K562 (cell line): ENCODE results near the gene PRR19. TPM values are rescaled to one million over a fixed set of nuclear protein-coding genes. Genes with fewer than 3 reads are reported as not detected.
A peak's percentile ranks its signal among the peaks of the same experiment; 100 is the strongest.

ENCODE experiments used
- ATF7 ChIP-seq: fragments of 450-650 bp; IDR thresholded peaks from 2 replicates; pipeline ENCODE4 v1.7.1; 2014; ENCODE audit warnings: mild to moderate bottlenecking, moderate library complexity
- CBX2 ChIP-seq: fragments of 200-600 bp; sonication (generic); IDR thresholded peaks from one replicate; pipeline ENCODE4 v1.6.1; 2012; ENCODE audit warnings: mild to moderate bottlenecking, low read length, inconsistent platforms; ENCODE audit not compliant: insufficient read depth, poor library complexity, severe bottlenecking
- MBD2 ChIP-seq: sonication (generic); IDR thresholded peaks from 2 replicates; pipeline ENCODE4 v1.6.1; 2016; ENCODE audit warnings: low read depth, borderline replicate concordance
- MCM5 ChIP-seq: fragments of 450-650 bp; IDR thresholded peaks from 2 replicates; pipeline ENCODE4 v1.6.1; 2016; ENCODE audit warnings: low read depth
- MTF1 ChIP-seq: fragments of 250-450 bp; sonication (Bioruptor Pico); IDR thresholded peaks from 2 replicates; pipeline ENCODE4 v1.9.0; 2021; ENCODE audit warnings: moderate library complexity, mild to moderate bottlenecking, inconsistent platforms, borderline replicate concordance
- NFE2L1 ChIP-seq: fragments of 450-650 bp; IDR thresholded peaks from 2 replicates; pipeline ENCODE4 v1.6.1; 2016; ENCODE audit warnings: missing genetic modification characterization, low read depth, mild to moderate bottlenecking, missing compliant biosample characterization, moderate library complexity, borderline replicate concordance
- OTX1 ChIP-seq: fragments of 450-650 bp; formaldehyde crosslinking; IDR thresholded peaks from 2 replicates; pipeline ENCODE4 v1.4.0; 2022; ENCODE audit warnings: mild to moderate bottlenecking
- PHTF2 ChIP-seq: fragments of 250-450 bp; sonication (Bioruptor Pico); IDR thresholded peaks from 2 replicates; pipeline ENCODE4 v1.5.0; 2021; ENCODE audit warnings: mild to moderate bottlenecking
- RUNX1 ChIP-seq: sonication (generic); IDR thresholded peaks from 2 replicates; pipeline ENCODE4 v1.6.1; 2016; ENCODE audit warnings: antibody characterized with exemption, low read depth
- SMARCA5 ChIP-seq: fragments of 450-650 bp; IDR thresholded peaks from 2 replicates; pipeline ENCODE4 v1.6.1; 2016
- STAG1 ChIP-seq: sonication (generic); formaldehyde crosslinking; IDR thresholded peaks from 2 replicates; pipeline ENCODE4 v1.5.0; 2020; ENCODE audit warnings: missing genetic modification reagents, borderline replicate concordance
- ZNF436 ChIP-seq: fragments of 250-450, 450-650 bp; sonication (Bioruptor Pico); formaldehyde crosslinking; IDR thresholded peaks from 2 replicates; pipeline ENCODE4 v1.7.0; 2020; ENCODE audit warnings: mild to moderate bottlenecking
- ZZZ3 ChIP-seq: fragments of 450-650 bp; IDR thresholded peaks from 2 replicates; pipeline ENCODE4 v1.6.1; 2016; ENCODE audit warnings: antibody characterized with exemption, mild to moderate bottlenecking, moderate library complexity
- polyA plus RNA-seq, 8 experiments: library from polyadenylated mRNA; depleted of rRNA in 4 of 8; stranded (reverse) in 5 of 8; unstranded in 3 of 8; fragments of >200 nt; fragmentation: Nextera tagmentation in 2 of 8; fragmentation: Illumina TruSeq in 1 of 8; extraction: Ambion mirVana in 2 of 8; extraction: Trizol in 1 of 8; gene quantifications; 2 replicates each; pipeline versions ENCODE4 v1.2.1 to v1.2.3, GENCODE V29; 2011 to 2014; ENCODE audit warnings: inconsistent platforms in 1 of 8, missing spikeins in 1 of 8
- total RNA-seq, 7 experiments: library from RNA; depleted of rRNA in 6 of 7; stranded (reverse); fragments of >200 nt in 6 of 7; fragmentation: Illumina TruSeq in 2 of 7; extraction: Trizol in 2 of 7; gene quantifications; 2 replicates each; pipeline versions ENCODE4 v1.2.1 to v1.2.3, GENCODE V29; 2011 to 2021; ENCODE audit warnings: low replicate concordance in 1 of 7
- TF ChIP-seq, protein P1 (sequence below), 2 experiments: fragments of 450-650 bp; formaldehyde crosslinking in 1 of 2; IDR thresholded peaks; 2 replicates each; pipeline versions ENCODE4 v1.4.0 to v1.6.1; 2014 to 2020; ENCODE audit warnings: mild to moderate bottlenecking in 2 of 2, borderline replicate concordance in 1 of 2, low read depth in 1 of 2
- TF ChIP-seq, protein P2 (sequence below): fragments of 250-450 bp; sonication (Bioruptor Pico); IDR thresholded peaks from 2 replicates; pipeline ENCODE4 v1.5.0; 2022; ENCODE audit warnings: mild to moderate bottlenecking

PRR19 gene
- total and polyA plus RNA-seq, 9 of the 15 experiments (the other 6 are each of a cell fraction or from before 2014, with no cell fraction given) = 0.10 to 1.6 (median 0.54) TPM

DNA sequence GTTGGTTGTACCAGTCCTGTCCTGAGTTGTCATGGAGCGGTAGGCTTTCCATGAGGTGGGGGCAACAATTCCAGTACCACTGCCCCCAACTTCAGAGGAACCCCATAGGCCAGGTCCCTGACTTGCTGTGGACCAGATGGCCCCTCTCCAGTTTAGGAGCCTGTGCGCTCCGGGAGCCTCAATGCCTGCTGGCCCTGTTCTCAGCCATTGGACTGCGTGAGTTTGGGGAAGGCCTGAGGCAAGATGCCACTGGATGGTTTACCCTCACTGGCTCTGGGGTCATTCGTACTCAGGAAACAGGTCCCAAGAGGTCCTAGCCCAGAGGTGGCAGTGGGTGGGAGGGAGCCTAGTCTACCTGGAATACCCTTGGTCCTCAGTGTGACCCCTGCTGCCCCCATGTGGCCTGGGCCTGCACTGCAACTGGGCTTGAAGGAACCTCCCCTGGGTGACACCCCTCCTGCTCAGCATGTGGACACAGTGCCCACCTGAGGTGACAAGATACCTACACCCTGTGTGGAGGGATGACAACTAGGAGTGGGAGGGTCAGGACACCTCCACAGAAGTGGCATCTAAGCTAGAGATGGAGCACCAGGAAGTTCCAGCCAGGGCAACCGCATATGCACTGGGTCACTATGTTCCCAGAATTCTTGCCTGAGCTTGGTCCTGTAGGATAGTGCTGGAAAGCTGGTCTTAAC, 6.0 kb upstream of the PRR19 start (continued):
- TF ChIP-seq, protein P1, sequence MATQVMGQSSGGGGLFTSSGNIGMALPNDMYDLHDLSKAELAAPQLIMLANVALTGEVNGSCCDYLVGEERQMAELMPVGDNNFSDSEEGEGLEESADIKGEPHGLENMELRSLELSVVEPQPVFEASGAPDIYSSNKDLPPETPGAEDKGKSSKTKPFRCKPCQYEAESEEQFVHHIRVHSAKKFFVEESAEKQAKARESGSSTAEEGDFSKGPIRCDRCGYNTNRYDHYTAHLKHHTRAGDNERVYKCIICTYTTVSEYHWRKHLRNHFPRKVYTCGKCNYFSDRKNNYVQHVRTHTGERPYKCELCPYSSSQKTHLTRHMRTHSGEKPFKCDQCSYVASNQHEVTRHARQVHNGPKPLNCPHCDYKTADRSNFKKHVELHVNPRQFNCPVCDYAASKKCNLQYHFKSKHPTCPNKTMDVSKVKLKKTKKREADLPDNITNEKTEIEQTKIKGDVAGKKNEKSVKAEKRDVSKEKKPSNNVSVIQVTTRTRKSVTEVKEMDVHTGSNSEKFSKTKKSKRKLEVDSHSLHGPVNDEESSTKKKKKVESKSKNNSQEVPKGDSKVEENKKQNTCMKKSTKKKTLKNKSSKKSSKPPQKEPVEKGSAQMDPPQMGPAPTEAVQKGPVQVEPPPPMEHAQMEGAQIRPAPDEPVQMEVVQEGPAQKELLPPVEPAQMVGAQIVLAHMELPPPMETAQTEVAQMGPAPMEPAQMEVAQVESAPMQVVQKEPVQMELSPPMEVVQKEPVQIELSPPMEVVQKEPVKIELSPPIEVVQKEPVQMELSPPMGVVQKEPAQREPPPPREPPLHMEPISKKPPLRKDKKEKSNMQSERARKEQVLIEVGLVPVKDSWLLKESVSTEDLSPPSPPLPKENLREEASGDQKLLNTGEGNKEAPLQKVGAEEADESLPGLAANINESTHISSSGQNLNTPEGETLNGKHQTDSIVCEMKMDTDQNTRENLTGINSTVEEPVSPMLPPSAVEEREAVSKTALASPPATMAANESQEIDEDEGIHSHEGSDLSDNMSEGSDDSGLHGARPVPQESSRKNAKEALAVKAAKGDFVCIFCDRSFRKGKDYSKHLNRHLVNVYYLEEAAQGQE (IDR thresholded peaks at IDR 0.05; ENCODE audit: borderline replicate concordance) = peak; percentile 75
- TF ChIP-seq, protein P1 (CRISPR knock-in tag; IDR thresholded peaks at IDR 0.05; ENCODE audit: low read depth) = 0 out of 2 replicates have a peak, but pooled peaks have one; percentile 9
- TF ChIP-seq ATF7 (peak; percentile 39; the same call in 1 of the 2 replicates), ZZZ3 (no peak), MBD2 (no peak), ZNF436 (CRISPR knock-in tag) (no peak), MCM5 (no peak), PHTF2 (CRISPR knock-in tag) (no peak), OTX1 (no peak), NFE2L1 (tag) (no peak), CBX2 (no peak), SMARCA5 (peak; percentile 37; the same call in 1 of the 2 replicates), RUNX1 (no peak), MTF1 (CRISPR knock-in tag) (no peak), STAG1 (CRISPR knock-in tag) (peak; percentile 38; the same call in 1 of the 2 replicates)
- TF ChIP-seq, protein P2, sequence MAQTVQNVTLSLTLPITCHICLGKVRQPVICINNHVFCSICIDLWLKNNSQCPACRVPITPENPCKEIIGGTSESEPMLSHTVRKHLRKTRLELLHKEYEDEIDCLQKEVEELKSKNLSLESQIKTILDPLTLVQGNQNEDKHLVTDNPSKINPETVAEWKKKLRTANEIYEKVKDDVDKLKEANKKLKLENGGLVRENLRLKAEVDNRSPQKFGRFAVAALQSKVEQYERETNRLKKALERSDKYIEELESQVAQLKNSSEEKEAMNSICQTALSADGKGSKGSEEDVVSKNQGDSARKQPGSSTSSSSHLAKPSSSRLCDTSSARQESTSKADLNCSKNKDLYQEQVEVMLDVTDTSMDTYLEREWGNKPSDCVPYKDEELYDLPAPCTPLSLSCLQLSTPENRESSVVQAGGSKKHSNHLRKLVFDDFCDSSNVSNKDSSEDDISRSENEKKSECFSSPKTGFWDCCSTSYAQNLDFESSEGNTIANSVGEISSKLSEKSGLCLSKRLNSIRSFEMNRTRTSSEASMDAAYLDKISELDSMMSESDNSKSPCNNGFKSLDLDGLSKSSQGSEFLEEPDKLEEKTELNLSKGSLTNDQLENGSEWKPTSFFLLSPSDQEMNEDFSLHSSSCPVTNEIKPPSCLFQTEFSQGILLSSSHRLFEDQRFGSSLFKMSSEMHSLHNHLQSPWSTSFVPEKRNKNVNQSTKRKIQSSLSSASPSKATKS = no peak
